Measurements from ENCODE around the gene CNN2.

GRCh38 chr19:1058112-1058511 is 31.7 kb downstream of the CNN2 start:
- TF ChIP-seq CTCF (IDR thresholded peaks at IDR 0.05) (no peak), POLR2A (IDR thresholded peaks at IDR 0.05) (no peak), POLR2AphosphoS5 (IDR thresholded peaks at IDR 0.05) (no peak)
